ENCODE results near the gene DGLUCY.
"Not testable (repeated sequence)": the region's sequence is repeated elsewhere in the genome, so short reads cannot be mapped to it uniquely, and the experiment has no call there.

DGLUCY gene

GRCh38 chr14:91138511-91139359 lies 24.9 kb downstream of the DGLUCY start:
- DNase-seq, result peak; percentile 65

- DNase-seq, result no peak
These were observed 25.9 kb downstream of the DGLUCY start for GRCh38 chr14:91139776-91140175.

- peak; percentile 16 for DNase-seq
These were observed 26.8 kb downstream of the DGLUCY start for GRCh38 chr14:91140672-91141071.

- DNase-seq, result peak; percentile 18
These were observed 28.4 kb downstream of the DGLUCY start for GRCh38 chr14:91142214-91142668.

GRCh38 chr14:91143862-91144261 lies 30.0 kb downstream of the DGLUCY start:
- no peak for DNase-seq

GRCh38 chr14:91144425-91145145 lies 30.7 kb downstream of the DGLUCY start:
- no peak for DNase-seq

GRCh38 chr14:91145391-91146160 lies 31.7 kb downstream of the DGLUCY start:
- no peak for DNase-seq

- DNase-seq, result no peak
These were observed 32.8 kb downstream of the DGLUCY start for GRCh38 chr14:91146661-91147060.

GRCh38 chr14:91149462-91149861 lies 35.6 kb downstream of the DGLUCY start:
- DNase-seq, result no peak

- no peak for DNase-seq
These were observed 38.6 kb downstream of the DGLUCY start for GRCh38 chr14:91152499-91152898.

GRCh38 chr14:91153360-91153759 lies 39.5 kb downstream of the DGLUCY start:
- no peak for DNase-seq

GRCh38 chr14:91154851-91155625 lies 41.2 kb downstream of the DGLUCY start:
- peak; percentile 35 for DNase-seq

- DNase-seq, result no peak
These were observed 41.8 kb downstream of the DGLUCY start for GRCh38 chr14:91155626-91156089.

- DNase-seq, result not testable (repeated sequence)
These were observed 42.3 kb downstream of the DGLUCY start for GRCh38 chr14:91156142-91156666.

GRCh38 chr14:91156877-91157276 lies 43.0 kb downstream of the DGLUCY start:
- DNase-seq, result not testable (repeated sequence)

GRCh38 chr14:91158091-91158790 lies 44.4 kb downstream of the DGLUCY start:
- DNase-seq, result no peak

- no peak for DNase-seq
These were observed 45.3 kb downstream of the DGLUCY start for GRCh38 chr14:91159182-91159581.

- no peak for DNase-seq
These were observed 46.0 kb downstream of the DGLUCY start for GRCh38 chr14:91159906-91160305.

- no peak for DNase-seq
These were observed 49.4 kb downstream of the DGLUCY start for GRCh38 chr14:91163316-91163715.

GRCh38 chr14:91164676-91165075 lies 50.8 kb downstream of the DGLUCY start:
- no peak for DNase-seq

- no peak for DNase-seq
These were observed 53.5 kb downstream of the DGLUCY start for GRCh38 chr14:91167380-91167770.
